GM18511 (cell line): ENCODE results near the gene PHETA1.
"Not testable (repeated sequence)": the region's sequence is repeated elsewhere in the genome, so short reads cannot be mapped to it uniquely, and the experiment has no call there.

ENCODE experiments used
- ATAC-seq: cut with Tn5 transposase; IDR thresholded peaks from one replicate; pipeline ENCODE4 v1.9.1; 2021; ENCODE audit warnings: mild to moderate bottlenecking, moderate library complexity; ENCODE audit not compliant: unreplicated experiment

Gene PHETA1

DNA sequence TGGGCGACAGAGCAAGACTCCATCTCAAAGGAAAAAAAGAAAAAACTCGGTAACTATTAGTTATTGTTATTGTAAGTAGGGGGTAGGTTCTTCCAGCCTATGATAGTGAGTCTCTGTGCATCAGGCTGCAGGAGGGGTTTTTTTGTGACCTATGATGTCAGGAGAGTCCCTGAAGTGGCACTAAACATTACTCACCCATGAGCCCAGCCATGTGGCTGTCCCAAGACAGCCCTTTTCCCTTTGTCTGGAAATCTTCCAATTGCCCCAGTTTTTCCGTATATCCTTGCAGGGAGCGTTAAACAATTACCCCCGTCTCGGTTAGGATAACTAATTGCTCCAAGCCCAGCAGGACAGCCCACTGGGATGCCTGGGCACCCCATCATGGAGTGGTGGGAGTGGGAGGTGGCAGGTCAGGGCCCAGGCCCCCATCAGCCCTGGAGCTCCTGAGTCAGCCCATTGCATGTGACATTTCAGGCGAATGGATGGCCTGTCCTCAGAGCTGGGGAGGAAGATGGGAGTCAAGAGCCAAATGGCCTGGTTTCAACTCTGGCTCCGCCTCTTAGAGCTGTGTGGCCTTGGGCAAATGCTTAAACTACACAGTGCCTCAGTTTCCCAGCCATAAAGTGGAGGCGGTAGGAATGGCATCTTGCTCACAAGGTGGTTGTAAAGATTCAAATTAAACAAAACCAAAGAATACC, 16.4 kb downstream of the PHETA1 start:
- no peak for ATAC-seq

DNA sequence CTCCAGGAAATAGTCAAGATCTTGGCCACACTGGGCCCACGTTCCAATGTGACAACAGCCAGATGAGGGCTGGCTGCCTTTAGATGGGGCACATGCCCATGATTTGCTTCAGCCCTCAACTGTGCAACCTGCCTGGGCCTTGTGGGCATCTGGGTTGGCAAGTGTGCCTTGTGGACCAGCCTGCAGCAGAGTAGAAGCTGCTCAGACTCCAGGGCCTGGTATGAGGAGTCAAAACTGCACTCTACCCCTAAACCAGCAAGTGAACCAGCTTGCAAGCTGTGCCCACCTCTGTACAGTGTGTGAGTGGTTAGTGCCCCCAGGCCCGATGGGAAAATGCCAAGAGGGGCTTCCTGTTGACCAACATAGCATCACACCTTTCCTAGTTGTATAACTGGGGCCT, 17.9 kb downstream of the PHETA1 start:
- no peak for ATAC-seq

GRCh38 chr12:111349748-111350520, 19.0 kb downstream of the PHETA1 start:
- ATAC-seq = no peak

GRCh38 chr12:111349101-111349747, 19.7 kb downstream of the PHETA1 start:
- no peak for ATAC-seq

DNA sequence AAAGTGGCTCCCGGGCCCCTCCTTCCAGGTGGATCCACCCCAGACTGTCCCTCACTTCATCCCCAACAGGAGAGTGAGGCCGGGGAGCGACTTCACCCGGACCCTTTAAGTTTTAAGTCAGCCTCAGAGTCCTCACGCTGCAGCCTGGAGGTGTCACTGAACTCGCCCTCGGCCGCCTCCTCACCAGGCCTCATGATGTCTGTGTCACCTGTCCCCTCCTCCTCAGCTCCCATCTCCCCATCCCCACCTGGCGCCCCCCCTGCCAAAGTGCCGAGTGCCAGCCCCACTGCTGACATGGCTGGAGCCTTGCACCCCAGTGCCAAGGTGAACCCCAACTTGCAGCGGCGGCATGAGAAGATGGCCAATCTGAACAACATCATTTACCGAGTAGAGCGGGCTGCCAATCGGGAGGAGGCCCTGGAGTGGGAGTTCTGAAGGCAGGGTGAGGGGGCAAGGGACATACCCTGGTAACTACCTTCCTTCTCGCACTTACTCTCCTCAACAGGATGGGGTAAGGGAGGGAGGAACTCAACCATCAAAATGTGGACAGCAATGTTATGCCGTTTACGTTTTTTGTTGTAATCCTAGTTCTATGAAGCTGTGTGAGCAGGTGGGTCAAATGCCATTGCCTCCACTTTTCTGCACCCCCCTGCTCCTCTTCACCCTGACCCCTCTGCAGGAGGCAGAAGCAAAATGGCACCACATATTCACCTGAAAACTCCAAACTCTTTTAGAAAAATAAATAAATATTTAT, 20.8 kb downstream of the PHETA1 start:
- ATAC-seq = no peak

DNA sequence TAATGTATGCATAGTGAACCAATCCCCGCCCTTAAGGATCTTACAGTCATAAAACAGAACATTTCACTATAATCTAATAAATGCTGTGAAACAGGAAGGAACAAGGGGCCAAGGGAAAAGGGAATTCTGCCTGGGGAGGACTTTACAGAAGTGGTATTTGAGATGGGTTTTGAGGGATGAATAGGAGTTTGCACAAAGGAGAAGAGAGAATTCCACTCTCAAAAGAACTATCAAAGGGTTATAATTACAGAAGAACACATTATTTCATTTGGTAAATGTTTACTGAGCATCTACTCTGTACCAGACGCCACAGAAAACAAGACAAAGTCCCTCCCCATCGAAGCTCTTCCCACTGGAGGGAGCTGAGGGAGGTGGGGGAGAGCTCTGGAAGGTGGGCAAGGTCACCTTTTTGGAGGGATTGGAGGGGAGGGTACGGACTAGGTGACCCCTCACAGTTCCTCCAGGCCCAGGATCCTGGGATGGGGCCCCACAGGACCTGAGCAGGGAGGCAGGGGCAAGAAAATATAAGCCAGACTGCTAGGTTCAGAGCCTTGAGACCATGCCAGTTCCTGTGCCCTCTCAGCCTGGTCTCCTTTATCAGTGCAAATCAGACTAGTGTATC, 24.5 kb downstream of the PHETA1 start:
- no peak for ATAC-seq

DNA sequence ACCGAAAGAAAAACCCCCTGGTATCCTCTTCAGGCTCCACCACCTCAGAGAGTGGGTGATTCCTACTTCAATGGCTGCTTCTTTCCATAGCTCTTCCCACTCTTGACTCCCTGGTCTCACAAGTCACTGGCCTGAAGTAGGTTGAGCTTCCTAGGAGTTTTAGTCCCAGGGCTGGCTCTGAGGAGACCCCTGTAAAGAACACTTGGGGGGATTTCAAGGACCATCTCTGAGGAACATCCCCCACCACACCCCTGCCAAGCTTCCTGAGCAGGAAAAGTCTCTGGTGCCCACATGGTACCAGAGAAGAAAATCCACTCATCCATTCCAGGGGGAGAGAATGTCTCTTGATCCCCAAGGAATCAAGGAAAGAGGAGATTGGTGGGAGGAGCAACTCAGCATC, 25.7 kb downstream of the PHETA1 start:
- ATAC-seq = no peak

DNA sequence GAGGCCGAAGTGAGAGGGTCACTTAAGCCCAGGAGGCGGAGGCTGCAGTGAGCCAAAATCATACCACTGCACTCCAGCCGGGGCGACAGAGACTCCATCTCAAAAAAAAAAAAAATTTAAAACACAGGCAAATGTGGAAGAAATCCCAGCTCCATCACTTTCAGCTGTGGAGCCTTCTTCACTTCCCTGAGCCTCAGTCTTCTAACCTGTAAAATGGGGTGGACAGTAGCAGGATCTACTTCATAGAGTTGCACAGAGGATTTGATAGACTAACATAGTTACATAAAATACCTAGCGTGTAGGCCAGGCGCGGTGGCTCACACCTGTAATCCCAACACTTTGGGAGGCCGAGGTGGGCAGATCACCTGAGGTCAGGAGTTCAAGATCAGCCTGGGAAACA, 26.5 kb downstream of the PHETA1 start:
- no peak for ATAC-seq

DNA sequence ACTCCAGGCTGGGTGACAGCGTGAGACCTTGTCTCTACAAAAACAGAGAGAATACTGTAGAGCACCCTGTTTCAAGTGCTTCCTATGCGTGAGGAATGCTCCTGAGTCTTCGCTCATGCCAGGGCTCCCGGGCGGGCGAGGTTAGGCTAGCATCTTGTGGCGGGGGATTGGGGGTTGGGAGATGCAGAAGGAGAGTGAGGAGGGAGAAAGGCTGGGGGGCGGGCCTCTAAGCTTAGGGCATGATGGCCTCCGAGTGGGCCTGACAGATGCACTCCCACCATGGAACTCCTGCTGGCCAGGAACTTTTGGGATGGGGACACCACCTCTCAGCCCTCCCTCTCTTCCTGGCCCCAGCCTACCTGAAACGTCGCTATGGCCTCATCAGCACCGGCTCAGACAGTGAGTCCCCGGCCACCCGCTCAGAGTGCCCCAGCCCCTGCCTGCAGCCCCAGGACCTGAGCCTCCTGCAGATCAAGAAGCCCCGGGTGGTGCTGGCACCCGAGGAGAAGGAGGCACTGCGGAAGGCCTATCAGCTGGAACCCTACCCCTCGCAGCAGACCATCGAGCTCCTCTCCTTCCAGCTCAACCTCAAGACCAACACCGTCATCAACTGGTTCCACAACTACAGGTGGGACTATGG, 27.3 kb downstream of the PHETA1 start:
- no peak for ATAC-seq

DNA sequence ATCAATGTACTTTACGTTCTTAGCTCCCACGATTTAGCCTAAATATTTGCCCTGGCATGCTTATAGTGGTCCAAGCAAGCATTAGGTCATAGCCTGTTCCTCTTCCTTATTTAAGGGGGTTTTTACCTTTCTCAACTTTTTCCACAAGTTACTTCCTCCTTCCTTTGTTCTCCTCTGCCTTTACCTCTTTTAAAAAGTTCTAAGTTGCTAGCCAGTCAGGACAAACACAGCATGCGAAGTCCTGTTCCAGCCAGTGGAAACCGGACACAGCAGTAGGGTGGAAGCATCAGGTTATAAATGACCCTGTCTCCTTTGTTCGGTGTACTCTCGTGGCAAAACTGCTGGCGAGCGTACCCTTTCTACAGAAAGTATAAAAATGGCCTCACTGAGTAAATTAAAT, 28.2 kb downstream of the PHETA1 start:
- not testable (repeated sequence) for ATAC-seq

DNA sequence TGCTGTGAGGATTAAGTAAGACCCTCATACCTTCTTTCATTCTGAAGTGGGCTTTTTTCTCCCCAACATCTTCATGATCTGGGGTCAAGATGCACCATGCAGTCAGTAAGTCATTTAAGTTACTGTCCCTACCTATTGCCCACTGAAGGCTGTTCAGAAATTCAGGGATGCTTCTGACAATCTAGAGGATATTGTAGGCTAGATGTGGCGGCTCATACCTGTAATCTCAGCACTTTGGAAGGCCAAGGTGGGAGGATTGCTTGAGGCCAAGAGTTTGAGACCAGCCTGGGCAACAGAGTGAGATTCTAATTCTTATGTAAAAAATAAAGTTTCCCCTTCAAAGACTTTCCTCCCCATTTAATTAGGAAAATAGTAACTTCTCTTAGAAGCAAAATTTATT, 28.7 kb downstream of the PHETA1 start:
- ATAC-seq = no peak

GRCh38 chr12:111339321-111339938, 29.5 kb downstream of the PHETA1 start:
- ATAC-seq = no peak

DNA sequence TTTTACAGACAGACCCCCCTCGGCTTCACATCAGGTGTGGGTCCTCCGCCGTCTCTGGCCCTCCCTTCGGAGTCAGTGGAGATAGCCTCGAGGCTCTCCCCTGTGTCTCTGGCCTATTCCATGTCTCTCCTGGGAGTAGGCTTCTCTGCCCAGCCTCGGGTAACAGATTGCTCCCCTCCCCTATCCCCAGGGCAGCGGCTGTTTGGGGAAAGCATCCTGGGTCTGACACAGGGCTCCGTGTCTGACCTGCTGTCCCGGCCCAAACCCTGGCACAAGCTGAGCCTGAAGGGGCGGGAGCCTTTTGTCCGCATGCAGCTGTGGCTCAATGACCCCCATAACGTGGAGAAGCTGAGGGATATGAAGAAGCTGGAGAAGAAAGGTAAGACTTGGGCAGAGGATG, 30.8 kb downstream of the PHETA1 start:
- no peak for ATAC-seq

GRCh38 chr12:111337371-111337770, 31.5 kb downstream of the PHETA1 start:
- ATAC-seq = no peak

DNA sequence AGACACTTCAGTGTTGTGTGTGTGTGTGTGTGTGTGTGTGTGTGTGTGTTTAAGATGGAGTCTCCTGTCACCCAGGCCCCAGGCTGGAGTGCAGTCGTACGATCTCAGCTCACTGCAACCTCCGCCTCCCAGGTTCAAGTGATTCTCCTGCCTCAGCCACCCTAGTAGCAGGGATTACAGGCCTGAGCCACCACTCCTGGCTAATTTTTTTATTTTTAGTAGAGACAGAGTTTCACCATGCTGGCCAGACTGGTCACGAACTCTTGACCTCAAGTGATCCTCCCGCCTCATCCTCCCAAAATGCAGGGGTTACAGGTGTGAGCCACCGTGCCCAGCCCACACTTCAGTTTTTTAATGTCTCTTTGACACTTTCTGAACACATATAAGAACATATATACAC, 32.5 kb downstream of the PHETA1 start:
- not testable (repeated sequence) for ATAC-seq

DNA sequence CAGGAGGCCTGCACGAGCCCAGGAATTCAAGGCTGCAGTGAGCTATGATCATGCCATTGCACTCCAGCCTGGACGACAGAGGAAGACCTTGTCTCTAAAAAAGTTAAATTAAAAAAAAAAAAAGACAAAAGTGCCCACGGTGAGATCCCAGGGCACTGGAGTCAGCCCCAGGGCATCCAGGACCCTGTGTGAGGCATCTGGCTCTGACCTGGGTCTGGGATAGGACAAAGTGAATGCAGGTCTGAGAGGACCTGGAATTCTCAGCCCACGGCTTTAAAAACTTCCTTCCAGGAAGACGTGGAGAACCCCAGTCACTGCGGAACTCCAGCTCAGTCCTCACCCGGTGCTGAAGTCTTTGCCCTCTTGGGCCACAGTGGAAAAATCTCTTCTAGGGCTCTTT, 33.1 kb downstream of the PHETA1 start:
- ATAC-seq = no peak

- not testable (repeated sequence) for ATAC-seq
These were observed 33.6 kb downstream of the PHETA1 start for GRCh38 chr12:111335301-111335700.

DNA sequence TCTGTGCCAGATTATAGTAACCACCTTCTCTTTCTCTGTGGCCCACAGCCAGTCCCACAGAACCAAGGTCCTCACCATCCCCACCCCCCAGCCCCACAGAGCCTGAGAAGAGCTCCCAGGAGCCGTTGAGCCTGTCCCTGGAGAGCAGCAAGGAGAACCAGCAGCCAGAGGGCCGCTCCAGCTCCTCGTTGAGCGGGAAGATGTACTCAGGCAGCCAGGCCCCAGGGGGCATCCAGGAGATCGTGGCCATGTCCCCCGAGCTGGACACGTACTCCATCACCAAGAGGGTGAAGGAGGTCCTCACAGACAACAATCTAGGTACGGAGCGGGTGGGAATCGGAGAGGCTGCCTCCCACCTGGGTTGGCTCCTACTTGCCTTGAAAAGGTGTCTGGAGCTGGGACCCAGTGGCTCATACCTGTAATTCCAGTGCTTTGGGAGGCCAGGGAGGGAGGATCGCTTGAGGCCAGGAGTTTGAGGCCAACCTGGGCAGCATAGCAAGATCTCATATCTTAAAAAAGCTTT, 34.4 kb downstream of the PHETA1 start:
- ATAC-seq = no peak
